ENCODE data around the gene GOPC.

GRCh38 chr6:117542493-117542892 lies 59.8 kb downstream of the GOPC start:
- TF ChIP-seq POLR2AphosphoS5 (IDR thresholded peaks at IDR 0.05; ENCODE audit: insufficient read depth, low read depth, low read length) (no peak), CTCF (IDR thresholded peaks at IDR 0.05; ENCODE audit: extremely low read depth in 1 of 2, insufficient read depth in 1 of 2, low read depth in 1 of 2, low read length in 2 of 2) (no peak), POLR2A (IDR thresholded peaks at IDR 0.05; ENCODE audit: low read depth, low read length) (no peak), EZH2 (IDR thresholded peaks at IDR 0.05; ENCODE audit: borderline replicate concordance, low read depth, low read length, severe bottlenecking) (no peak), GATA2 (IDR thresholded peaks at IDR 0.05; ENCODE audit: insufficient read depth, insufficient read length, low read depth, low read length) (no peak), MAX (IDR thresholded peaks at IDR 0.05; ENCODE audit: insufficient read depth, insufficient read length) (no peak), JUN (IDR thresholded peaks at IDR 0.05; ENCODE audit: borderline replicate concordance, insufficient read depth, insufficient read length, low read depth) (no peak)
